ENCODE measurements around the gene TBX20. TPM values are rescaled to one million over a fixed set of nuclear protein-coding genes. Genes with fewer than 3 reads are reported as not detected.
"Not testable (repeated sequence)": the region's sequence is repeated elsewhere in the genome, so short reads cannot be mapped to it uniquely, and the experiment has no call there.

Gene TBX20
- total RNA-seq, 1 donor from 2014 or later, result 0.36 TPM

DNA sequence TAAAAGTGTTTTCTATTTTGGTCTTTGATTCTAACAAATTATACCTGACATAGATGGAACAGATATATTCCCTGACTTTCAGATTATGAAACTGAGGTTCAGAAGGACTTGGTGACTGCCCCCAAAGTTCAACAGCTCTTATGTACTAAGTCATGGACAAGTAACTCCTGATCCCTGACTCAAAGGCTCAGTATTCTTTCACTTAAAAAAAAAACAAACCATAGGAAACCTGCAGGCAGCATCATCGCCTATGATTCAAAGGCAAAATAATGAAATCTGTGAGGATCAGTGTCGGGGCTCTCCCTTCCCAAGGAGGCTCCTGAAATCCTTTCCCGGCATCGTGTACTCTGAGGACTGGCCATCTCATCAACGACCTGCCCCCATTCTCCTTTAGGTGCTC lies 49.9 kb downstream of the TBX20 start:
- DNase-seq (ENCODE audit: low spot score); H3K4me1 Mint-ChIP-seq (ENCODE audit: unreplicated experiment); H3K4me3 Mint-ChIP-seq (ENCODE audit: unreplicated experiment); H3K27ac Mint-ChIP-seq (ENCODE audit: unreplicated experiment); H3K36me3 Mint-ChIP-seq (ENCODE audit: low read depth, unreplicated experiment); H3K27me3 Mint-ChIP-seq (ENCODE audit: unreplicated experiment); H3K9me3 Mint-ChIP-seq (ENCODE audit: unreplicated experiment): not testable (repeated sequence)

DNA sequence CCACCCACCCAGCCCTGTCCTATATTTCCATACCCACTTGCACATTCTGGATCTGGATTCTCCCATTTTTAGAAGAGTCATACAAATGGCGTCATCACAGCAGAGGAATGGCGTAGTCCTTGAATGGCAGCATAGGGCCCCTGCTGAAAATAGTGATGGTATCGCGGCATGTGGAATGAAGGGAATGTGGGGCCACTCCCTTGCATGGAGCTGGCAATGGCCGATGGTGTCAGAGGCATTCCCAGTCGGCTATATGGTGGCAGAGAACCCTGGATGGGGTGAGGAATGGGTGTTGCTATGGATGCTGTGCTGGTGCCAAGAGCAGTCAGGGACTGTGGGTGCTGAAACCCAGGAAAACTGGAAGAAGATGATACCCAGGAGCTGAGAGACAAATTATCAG lies 51.5 kb downstream of the TBX20 start:
- not testable (repeated sequence) for H3K36me3 Mint-ChIP-seq (ENCODE audit: low read depth, unreplicated experiment); H3K4me3 Mint-ChIP-seq (ENCODE audit: unreplicated experiment); H3K4me1 Mint-ChIP-seq (ENCODE audit: unreplicated experiment); H3K27ac Mint-ChIP-seq (ENCODE audit: unreplicated experiment); DNase-seq (ENCODE audit: low spot score); H3K9me3 Mint-ChIP-seq (ENCODE audit: unreplicated experiment); H3K27me3 Mint-ChIP-seq (ENCODE audit: unreplicated experiment)

DNA sequence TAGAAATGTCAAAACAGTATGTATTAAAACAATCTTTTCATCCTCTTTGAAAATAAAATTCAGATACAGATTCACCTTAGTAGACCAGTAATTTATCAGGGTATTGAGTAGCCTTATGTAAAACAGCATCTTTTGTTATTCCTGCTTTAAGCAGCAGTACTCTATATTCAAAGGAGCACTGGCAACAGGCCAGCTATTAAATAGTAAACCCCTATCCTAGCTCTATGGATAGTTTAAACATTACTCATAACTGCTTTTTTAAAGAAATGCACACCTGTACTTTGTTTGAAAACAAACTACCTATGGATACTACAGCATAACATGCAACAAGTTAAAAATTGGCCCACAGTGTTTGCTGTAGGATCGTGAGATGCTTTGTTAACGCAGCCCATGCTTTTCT lies 53.7 kb downstream of the TBX20 start:
- not testable (repeated sequence) for H3K27ac Mint-ChIP-seq (ENCODE audit: unreplicated experiment); H3K36me3 Mint-ChIP-seq (ENCODE audit: low read depth, unreplicated experiment); DNase-seq (ENCODE audit: low spot score); H3K4me1 Mint-ChIP-seq (ENCODE audit: unreplicated experiment); H3K4me3 Mint-ChIP-seq (ENCODE audit: unreplicated experiment); H3K27me3 Mint-ChIP-seq (ENCODE audit: unreplicated experiment); H3K9me3 Mint-ChIP-seq (ENCODE audit: unreplicated experiment)

- not testable (repeated sequence) for H3K36me3 Mint-ChIP-seq (ENCODE audit: low read depth, unreplicated experiment); H3K27ac Mint-ChIP-seq (ENCODE audit: unreplicated experiment); H3K4me1 Mint-ChIP-seq (ENCODE audit: unreplicated experiment); H3K27me3 Mint-ChIP-seq (ENCODE audit: unreplicated experiment); H3K4me3 Mint-ChIP-seq (ENCODE audit: unreplicated experiment); H3K9me3 Mint-ChIP-seq (ENCODE audit: unreplicated experiment); DNase-seq (ENCODE audit: low spot score)
These were observed 55.3 kb downstream of the TBX20 start for GRCh38 chr7:35198370-35199140.

GRCh38 chr7:35191571-35191970 lies 62.3 kb downstream of the TBX20 start:
- H3K4me1 Mint-ChIP-seq (ENCODE audit: unreplicated experiment); H3K4me3 Mint-ChIP-seq (ENCODE audit: unreplicated experiment); H3K27ac Mint-ChIP-seq (ENCODE audit: unreplicated experiment); H3K27me3 Mint-ChIP-seq (ENCODE audit: unreplicated experiment); DNase-seq (ENCODE audit: low spot score); H3K9me3 Mint-ChIP-seq (ENCODE audit: unreplicated experiment); H3K36me3 Mint-ChIP-seq (ENCODE audit: low read depth, unreplicated experiment): not testable (repeated sequence)

DNA sequence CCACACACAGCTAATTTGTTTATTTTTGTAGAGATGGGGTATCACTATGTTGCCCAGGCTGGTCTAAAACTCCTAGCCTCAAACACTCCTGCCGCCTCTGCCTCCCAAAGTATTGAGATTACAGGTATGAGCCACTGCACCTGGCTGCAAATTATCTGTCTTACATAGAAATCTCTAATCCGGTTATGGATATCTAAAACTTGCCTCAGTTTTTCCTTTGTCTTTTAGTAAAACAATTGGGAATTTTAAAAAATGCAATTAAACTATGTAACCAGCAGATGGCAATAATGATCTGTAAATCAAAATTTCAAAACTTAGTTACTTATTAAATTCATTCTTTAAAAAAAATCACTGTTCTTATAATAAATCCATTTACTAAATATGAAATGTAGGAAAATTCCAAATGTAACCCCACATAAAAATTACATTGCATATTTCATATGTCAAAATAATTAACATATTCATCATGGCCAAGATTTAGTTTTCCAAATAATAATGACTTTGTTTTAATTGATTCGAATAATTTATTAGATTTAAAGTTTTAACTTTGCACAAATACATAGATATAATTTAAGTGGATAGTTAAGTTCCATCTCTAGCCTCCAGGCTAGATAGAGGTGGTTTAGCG lies 63.6 kb downstream of the TBX20 start:
- H3K27me3 Mint-ChIP-seq (ENCODE audit: unreplicated experiment); DNase-seq (ENCODE audit: low spot score); H3K4me3 Mint-ChIP-seq (ENCODE audit: unreplicated experiment); H3K27ac Mint-ChIP-seq (ENCODE audit: unreplicated experiment); H3K9me3 Mint-ChIP-seq (ENCODE audit: unreplicated experiment); H3K4me1 Mint-ChIP-seq (ENCODE audit: unreplicated experiment); H3K36me3 Mint-ChIP-seq (ENCODE audit: low read depth, unreplicated experiment): not testable (repeated sequence)
- peak; percentile 51 for TF ChIP-seq CTCF (IDR thresholded peaks at IDR 0.05; ENCODE audit: unreplicated experiment)

DNA sequence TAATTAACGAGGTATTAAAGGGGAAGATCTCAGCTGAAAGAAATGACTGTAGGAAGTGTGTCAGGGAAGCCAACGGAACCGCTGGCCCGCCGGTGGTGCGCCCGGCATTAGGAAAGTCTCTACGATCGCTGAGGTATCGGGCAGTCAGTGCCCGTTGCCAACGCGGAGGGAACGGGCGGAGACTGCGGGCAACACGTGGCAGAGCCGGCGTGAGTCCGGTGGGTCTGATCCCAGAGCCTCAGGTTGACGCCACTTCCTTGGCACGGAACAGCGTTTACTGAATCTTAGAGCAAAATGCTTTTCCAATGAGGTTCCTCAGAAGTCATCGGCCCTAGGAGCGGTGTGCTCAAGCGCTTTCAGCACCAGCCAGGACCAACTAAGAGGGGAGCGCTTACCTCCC lies 67.1 kb downstream of the TBX20 start:
- Mint-ChIP-seq H3K4me3 (ENCODE audit: unreplicated experiment) (peak overlapping the region; percentile 85), H3K4me1 (ENCODE audit: unreplicated experiment) (peaks cover 12% of the 10 kb centered on the region)
- H3K9me3 Mint-ChIP-seq (ENCODE audit: unreplicated experiment); H3K36me3 Mint-ChIP-seq (ENCODE audit: low read depth, unreplicated experiment); H3K27me3 Mint-ChIP-seq (ENCODE audit: unreplicated experiment); H3K27ac Mint-ChIP-seq (ENCODE audit: unreplicated experiment): not testable (repeated sequence)
- peak; percentile 14 for DNase-seq (ENCODE audit: low spot score)

Measured in endothelial cell (in vitro differentiated cells).